Stimulated activated CD4-positive, alpha-beta T cell treated with anti-CD3 and anti-CD28 coated beads, TNF-alpha, amount 100 ng/mL, for 24 hours (primary cell): ENCODE measurements around the gene E4F1.
"Not testable (repeated sequence)": the region's sequence is repeated elsewhere in the genome, so short reads cannot be mapped to it uniquely, and the experiment has no call there.

Experiments used
- DNase-seq, 3 experiments: peaks; one replicate each; pipeline ENCODE4 v3.0.0-alpha.2; 2020; ENCODE audit warnings: low read depth in 3 of 3

Gene E4F1

DNA sequence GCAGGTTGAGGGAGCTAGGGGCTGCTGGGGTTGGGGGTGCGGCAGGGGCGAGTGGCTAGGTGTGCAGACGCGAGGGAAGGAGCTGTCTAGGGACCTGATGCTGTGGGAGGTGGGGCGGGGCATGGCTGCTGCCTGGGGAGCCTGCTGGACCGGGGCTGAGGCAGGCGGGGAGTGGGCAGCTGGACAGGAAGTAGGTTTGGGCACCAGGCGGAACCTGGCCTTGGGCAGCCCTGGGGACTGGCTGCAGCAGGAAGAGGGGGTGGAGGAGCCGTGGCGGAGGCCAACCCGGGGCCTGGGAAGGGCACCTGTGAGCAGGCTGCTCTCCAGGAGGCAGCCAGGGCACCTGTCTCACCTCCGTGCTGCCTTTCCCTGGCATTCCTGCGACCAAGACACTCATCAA lies 7.0 kb downstream of the E4F1 start:
- DNase-seq: no peak

DNA sequence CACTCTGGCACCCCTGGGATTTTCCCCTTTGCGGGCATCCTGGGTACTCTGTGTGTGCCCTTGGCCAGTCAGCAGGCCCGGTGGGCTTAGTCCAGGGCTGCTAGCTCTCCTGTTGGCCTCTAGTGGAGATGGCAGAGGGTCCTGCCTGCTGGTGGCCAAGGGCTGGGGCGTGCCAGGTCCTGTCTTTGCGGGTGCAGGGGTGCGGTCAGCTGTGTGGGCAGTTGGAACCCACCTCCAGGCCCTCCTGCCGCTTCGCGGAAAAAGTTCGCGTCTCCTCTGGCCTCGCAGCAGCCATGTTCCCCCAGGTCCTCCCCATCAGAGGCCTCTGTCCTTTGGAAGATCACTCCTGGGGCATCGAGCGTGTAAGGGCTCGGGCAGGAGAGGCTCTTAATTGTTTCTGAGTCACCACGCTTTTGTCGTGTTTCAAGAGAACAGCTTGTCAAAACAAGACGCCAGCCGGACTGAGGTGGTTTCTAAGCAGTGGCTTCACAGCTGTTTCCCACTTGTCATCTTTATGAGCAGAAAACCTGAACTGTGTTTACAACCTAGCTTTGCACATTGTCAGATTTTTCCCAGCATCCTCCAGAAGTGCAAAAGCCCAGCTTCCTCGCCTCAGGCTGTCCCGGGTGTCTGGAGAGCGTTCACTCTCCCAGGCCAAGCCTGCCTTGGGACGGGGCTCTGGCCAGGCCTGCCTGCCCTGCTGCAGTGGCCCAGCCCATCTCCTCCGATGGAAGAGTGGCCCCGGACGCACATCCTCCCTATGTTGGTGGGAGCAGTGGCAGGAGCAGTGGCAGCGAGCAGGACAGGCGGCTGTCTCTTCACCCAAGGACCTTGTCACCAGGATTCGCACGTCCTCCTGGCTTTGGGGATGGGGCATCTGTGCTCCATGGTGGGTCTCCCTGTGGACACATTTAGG lies 7.9 kb downstream of the E4F1 start:
- no peak for DNase-seq

DNA sequence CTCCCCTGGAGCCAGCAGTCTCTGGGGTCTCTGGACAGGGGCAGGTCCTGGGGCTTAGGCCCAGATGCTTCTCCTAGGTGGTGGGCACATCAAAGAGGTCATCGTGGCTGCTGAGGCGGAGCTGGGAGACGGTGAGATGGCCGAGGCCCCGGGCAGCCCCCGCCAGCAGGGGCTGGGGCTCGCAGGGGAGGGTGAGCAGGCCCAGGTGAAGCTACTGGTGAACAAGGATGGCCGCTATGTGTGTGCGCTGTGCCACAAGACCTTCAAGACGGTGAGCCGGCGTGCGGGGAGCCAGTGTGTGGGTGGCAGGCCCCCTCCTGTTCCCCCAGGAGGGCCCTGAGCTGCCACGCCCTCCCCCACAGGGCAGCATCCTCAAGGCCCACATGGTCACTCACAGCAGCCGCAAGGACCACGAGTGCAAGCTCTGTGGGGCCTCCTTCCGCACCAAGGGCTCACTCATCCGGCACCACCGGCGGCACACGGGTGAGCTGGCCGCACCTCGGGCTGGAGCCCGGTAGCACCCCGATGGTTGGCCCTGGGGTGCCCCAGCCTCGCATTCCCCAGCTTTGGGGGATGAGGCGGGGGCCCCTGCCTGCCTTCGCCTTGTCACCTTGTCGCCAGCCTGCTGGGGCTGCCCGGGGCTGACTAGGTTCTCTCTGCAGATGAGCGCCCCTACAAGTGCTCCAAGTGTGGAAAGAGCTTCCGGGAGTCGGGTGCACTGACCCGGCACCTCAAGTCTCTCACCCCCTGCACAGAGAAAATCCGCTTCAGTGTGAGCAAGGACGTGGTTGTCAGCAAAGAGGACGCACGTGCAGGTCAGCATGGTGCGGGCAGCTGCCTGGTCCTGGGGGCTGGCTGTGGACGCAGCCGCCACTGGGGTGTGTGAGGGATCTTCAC lies 9.0 kb downstream of the E4F1 start:
- no peak for DNase-seq

DNA sequence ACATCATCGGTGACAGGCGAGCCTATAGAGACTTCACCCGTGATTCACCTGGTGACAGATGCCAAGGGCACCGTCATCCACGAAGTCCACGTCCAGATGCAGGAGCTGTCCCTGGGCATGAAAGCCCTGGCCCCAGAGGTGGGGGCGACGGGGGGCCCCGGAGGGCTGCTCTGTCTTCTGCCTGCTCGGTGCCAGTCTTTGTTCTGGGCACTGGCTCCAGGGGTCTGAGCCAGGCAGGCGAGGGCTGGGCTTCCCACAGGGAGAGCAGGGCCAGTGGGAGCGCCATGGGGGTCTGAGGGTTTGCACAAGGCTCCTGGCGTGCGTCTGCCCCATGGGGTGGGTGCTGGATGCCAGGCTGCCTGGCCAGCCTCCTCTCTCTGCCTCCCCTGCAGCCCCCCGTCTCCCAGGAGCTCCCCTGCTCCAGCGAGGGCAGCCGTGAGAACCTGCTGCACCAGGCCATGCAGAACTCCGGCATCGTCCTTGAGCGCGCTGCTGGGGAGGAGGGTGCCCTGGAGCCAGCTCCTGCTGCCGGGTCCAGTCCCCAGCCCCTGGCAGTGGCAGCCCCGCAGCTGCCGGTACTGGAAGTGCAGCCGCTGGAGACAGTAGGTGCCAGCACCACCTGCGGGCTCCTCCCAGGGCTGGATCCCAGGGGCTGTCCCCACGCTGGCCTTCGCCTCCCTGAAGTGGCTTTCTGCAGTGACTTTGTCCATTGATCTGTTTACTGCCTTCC lies 9.8 kb downstream of the E4F1 start:
- DNase-seq: no peak

DNA sequence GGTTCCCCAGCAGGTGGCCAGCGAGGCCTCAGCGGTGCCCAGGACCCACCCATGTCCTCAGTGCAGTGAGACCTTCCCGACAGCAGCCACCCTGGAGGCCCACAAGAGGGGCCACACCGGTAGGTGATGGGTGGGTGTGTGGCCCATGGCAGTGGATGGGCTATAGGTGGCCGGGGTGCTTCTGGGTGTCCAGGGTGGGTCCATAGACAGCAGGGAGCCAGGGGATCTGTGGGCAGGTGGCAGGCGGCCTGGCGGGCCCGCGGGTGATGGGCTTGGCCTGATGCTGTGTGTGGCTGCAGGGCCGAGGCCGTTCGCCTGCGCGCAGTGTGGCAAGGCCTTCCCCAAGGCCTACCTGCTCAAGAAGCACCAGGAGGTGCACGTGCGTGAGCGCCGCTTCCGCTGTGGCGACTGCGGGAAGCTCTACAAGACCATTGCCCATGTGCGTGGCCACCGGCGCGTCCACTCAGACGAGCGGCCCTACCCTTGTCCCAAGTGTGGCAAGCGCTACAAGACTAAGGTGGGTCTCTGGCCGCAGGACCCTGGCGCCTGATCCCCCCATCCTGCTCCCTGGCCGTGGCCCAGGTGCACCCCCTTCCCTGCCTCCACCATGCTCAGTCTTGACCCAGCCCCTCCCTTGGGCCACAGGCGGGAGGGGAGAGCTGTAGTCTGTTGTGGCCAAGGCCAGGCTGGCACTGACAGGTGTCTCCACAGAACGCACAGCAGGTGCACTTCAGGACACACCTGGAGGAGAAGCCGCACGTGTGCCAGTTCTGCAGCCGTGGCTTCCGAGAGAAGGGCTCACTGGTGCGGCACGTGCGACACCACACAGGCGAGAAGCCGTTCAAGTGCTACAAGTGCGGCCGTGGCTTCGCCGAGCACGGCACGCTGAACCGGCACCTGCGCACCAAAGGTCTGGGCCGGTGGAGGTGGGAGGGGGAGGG lies 10.8 kb downstream of the E4F1 start:
- no peak for DNase-seq

DNA sequence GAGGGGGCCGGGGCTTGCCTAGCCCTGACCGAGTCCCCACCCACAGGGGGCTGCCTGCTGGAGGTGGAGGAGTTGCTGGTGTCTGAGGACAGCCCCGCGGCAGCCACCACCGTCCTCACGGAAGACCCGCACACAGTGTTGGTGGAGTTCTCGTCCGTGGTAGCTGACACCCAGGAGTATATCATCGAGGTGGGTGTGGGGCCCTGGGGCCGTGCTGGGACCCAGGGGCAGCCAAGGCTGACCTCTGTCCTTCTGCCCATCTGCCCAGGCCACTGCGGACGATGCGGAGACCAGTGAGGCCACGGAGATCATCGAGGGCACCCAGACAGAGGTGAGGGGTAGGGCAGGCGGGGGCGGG lies 11.4 kb downstream of the E4F1 start:
- no peak for DNase-seq

DNA sequence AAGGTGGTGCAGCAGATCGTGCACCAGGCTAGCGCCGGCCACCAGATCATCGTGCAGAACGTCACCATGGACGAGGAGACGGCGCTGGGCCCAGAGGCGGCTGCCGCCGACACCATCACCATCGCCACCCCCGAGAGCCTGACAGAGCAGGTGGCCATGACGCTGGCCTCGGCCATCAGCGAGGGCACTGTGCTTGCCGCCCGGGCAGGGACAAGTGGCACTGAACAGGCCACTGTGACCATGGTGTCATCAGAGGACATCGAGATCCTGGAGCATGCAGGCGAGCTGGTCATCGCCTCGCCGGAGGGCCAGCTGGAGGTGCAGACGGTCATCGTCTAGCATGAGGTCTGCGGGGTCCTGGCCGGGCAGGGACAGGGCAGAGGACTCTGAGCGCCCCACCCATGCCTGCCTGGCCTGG lies 11.9 kb downstream of the E4F1 start:
- no peak for DNase-seq

DNA sequence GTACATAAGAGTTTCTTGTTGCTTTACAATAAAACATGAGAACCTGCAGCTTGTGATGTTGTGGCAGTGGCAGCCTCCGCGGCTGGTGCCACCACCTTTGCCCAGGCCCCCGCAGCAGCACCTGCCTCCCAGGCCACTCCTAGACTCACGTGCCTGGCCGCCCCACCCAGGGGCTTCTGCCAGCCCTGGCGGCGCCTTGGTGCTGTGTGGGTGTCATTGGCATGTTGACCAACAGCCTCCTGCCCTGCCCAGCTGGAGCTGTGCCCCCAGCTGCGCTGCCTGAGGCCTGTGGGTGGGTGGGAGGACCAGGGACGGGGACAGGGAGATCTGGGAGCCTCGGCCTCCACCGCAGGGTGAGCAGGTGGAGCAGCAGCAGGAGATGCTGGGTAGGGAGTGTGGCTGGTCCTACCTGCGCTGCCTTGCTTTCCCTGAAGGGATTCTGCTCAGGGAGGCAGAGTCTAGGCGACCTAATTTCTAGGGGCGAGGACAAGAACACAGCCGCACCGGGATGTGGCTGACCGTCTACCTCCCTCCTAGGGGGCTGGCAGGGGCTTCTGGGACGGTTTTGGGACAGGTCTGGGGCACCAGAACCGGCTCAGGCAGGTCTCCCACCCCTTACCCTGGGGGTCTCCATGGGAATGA lies 12.4 kb downstream of the E4F1 start:
- no peak for DNase-seq

DNA sequence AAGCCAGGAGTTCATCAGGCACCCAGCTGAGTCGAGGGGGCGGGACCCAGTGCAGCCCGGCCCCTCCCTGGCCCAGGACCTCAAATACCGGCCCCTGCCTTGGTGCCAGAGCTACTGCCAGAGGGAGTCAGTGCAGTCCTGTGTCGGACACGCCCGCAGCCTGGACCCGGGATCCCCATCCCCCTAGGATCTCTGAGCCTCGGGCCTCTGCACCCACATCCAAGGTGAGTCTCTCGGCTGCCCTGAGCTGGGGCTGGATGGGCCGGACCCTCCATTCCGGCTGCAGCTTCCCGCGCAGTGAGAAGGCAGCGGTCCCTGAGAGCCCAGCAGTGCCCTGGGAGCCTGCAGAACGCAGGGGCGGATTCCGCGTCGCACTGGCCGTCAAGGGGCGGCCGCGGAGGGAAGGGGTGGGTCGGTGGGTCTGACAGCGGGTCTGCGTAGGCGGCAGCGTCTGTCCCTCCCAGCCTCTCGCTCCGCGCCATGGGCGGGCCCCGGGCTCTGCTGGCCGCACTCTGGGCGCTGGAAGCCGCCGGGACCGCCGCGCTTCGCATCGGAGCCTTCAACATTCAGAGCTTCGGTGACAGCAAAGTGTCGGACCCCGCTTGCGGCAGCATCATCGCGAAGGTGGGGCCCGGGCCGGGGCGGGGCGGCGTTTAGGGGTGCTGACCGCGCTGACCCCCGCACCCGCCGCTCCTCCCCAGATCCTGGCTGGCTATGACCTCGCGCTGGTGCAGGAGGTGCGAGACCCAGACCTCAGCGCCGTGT lies 13.1 kb downstream of the E4F1 start, which contains the start of gene DNASE1L2:
TSS of gene DNASE1L2 (plus strand) at position 108 of the 765 bp plus-strand sequence. CDS start at position 481, 373 bp downstream.
- DNase-seq: no peak

DNA sequence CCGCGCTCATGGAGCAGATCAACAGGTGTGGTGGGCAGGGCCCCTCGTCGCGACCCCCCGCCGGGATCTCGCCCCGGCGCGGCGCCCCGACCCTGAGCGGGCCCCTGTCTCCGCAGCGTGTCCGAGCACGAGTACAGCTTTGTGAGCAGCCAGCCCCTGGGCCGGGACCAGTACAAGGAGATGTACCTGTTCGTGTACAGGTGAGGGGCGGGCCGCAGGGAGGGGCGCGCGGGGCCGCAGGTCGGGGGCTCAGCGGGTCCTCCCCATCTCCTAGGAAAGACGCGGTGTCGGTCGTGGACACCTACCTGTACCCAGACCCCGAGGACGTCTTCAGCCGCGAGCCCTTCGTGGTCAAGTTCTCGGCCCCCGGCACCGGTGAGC lies 13.7 kb downstream of the E4F1 start:
- no peak for DNase-seq

DNA sequence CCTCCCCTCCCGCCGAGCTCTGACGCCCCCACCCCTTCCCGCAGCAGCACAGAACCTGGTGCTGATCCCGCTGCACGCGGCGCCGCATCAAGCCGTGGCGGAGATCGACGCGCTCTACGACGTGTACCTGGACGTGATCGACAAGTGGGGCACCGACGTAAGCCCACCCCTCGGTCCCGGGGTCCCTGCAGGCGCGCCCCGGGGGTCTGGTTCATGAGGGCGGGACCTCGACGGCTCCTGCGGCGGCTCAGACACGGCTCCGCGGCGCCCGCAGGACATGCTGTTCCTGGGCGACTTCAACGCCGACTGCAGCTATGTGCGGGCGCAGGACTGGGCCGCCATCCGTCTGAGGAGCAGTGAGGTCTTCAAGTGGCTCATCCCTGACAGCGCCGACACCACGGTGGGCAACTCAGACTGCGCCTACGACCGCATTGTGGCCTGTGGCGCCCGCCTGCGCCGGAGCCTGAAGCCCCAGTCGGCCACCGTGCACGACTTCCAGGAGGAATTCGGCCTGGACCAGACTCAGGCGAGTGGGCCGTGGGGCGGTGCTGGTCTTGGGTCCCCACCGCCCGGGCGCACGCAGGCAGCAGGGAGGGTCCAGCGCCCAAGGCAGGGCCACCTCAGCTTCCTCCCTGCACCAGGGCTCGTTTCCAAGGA lies 14.2 kb downstream of the E4F1 start:
- DNase-seq: no peak

DNA sequence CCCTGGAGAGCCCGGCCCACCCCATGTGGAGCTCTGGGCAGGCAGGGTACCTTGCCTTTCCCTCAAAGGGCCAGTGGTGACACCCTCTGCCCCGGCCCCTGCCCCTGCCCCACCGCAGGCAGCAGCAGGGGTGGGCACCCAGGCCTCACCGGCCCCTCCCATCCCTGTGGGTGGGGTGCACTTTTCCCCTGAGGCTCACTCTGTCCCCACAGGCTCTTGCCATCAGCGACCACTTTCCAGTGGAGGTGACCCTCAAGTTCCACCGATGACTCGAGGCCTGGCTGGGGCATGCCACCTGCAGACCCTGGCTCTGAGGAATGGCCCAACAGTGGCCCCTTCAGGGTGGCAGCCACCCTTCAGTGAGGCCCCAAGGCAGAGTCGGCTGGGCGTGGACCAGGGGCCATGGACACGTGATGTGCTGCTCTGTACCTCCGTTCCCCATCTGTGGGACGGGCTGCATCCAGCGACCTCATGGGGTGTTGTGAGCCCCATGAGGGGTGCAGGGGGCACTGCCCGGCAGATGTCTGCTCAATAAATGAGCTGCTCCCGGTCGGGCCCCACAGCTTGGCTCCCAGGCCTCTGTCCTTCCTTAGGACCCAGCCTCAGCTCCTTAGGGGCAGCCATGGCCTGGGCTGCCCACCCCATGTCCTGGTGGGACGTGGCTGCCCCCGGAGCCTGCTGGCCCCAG lies 14.9 kb downstream of the E4F1 start:
- no peak for DNase-seq

DNA sequence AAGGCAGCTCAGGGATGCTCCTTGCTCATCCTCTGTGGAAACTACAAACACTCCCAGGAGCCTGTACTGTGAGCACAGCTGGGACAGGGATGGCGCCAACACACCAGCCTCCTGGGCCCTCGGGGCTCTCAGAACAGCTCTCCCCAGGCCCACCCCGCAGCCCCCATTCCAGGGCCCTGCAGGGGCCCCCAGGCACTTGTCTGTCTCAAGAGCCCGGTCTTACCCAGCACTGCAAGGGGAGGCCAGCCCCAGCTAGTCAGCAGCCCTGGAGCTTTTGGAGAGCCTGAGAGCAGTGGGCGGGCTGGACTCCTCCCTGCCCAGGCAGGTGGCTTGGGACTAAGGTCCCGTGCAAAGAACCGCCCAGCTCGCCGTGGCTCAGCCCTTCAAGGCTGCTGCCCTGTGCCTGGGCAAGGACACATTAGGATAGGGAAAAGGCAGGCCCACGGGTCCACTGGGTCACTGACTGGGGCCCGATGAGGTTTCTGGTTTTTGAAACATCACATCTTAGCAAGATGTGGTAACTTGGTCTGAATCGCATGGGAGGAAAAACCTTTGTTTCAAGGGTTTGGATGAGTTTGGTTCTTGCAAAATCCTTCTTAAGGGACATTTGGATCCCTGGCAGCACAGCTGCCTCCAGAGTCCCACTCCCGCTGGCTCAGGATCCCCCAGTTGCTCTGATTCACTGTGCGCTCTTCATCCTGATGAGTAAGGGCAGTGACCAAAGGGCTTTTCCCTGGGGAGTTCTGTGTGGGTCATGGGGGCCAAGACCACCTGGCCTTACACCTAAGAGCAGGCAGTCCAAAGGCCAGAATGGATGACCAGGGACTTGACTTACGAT lies 15.7 kb downstream of the E4F1 start:
- no peak for DNase-seq

DNA sequence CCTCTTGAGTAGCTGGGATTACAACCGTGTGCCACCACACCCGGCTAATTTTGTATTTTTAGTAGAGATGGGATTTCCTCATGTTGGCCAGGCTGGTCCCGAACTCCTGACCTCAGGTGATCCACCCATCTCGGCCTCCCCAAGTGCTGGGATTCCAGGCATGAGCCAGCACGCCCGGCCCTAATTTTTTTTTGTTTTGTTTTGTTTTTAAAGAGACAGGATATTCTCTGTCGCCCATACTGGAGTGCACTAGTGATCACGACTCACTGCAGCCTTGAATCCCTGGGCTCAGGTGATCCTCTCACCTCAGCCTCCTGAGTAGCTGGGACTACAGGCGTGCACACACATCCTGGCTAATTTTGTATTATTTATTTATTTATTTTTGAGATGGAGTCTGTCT lies 16.9 kb downstream of the E4F1 start:
- DNase-seq: not testable (repeated sequence)

DNA sequence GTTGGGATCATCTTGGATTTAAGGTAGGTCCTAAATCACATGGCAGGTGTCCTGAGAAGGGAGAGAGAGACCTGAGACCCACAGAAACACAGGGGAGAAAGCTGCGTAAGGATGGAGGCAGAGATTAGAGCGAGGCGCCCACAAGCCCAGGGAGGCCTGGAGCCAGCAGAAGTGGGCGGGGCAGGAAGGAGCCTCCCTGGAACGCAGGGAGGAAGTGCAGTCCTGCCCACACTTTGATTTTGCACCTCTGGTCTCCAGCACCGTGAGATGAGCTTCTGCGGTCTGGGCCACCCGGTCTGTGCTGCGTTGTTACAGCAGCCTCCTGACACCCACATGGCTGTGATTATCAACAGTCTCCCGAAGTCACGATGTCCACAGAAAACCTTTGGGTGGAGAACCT lies 19.2 kb downstream of the E4F1 start:
- no peak for DNase-seq

DNA sequence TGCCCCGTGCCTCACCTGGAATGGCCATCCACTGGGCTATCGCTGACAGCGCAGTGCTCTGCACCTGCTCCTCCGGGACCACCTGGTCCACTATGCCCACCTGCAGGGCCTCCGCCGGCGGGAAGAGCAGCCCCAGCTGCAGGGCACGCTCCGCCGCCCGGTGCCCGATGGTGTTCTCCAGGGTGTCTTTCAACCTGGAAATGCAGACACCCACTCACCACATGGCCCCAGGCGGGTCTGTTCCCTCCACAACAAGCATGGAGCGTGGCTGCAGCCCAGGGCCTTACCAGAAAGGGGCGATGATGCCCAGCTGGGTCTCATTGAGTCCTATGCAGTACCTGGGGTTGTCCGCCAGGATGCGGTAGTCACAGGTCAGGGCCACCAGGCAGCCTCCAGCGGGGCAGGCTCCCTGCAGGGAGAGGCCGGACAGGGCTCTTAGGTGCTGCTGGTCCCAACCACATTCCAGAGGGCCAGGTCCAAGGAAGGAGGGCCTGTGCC lies 19.7 kb downstream of the E4F1 start:
- DNase-seq: no peak

DNA sequence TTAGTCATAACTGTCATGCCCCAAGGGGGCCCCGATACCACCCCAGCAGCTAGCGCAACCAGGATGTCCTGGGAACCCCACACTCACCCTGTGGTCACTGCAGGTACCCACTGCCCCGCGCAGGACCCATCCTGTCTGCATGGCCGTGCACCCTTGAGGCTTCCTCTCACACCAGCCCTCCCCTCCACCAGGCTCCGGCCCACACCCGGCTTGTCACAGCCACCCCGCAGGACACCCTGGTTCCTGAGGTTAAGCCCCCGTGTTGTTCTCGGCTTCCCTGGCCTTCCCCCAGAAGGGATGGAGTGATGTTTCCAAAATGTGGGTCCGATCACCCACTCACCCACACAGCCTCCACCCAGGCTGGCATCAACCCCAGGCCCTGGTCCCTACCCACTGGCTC lies 20.4 kb downstream of the E4F1 start:
- no peak for DNase-seq
